NCI-H2227 (cell line): ENCODE data around the gene FLT3.
"Not testable (repeated sequence)": the region's sequence is repeated elsewhere in the genome, so short reads cannot be mapped to it uniquely, and the experiment has no call there.

ENCODE experiments used
- DNase-seq: peaks from one replicate; lab custom pipeline; 2025; ENCODE audit not compliant: unreplicated experiment; lab: John Stamatoyannopoulos, UW

The FLT3 gene

GRCh38 chr13:28005016-28005415 lies 95.4 kb downstream of the FLT3 start:
- DNase-seq, result not testable (repeated sequence)

GRCh38 chr13:28002886-28003698 lies 97.3 kb downstream of the FLT3 start:
- no peak for DNase-seq

- DNase-seq, result peak; percentile 1
Measured at GRCh38 chr13:28001837-28002473, 98.4 kb downstream of the FLT3 start.

- DNase-seq, result no peak
Measured at GRCh38 chr13:28001049-28001448, 99.3 kb downstream of the FLT3 start.

GRCh38 chr13:28000567-28000966 lies 99.8 kb downstream of the FLT3 start:
- no peak for DNase-seq

- peak; percentile 3 for DNase-seq
Measured at GRCh38 chr13:27997904-27998522, 102.4 kb downstream of the FLT3 start.

GRCh38 chr13:27991881-27992280 lies 108.5 kb downstream of the FLT3 start:
- DNase-seq, result no peak

- no peak for DNase-seq
Measured at GRCh38 chr13:27988520-27988919, 111.9 kb downstream of the FLT3 start, which contains the start of gene URAD. Gene URAD, minus strand, starts transcription at chr13:27988693. Its CDS starts 56 bp downstream, at chr13:27988637.

GRCh38 chr13:27985600-27985999 lies 114.8 kb downstream of the FLT3 start:
- no peak for DNase-seq

GRCh38 chr13:27982361-27982760 lies 118.0 kb downstream of the FLT3 start:
- DNase-seq, result no peak

- no peak for DNase-seq
Measured at GRCh38 chr13:27981006-27981708, 119.2 kb downstream of the FLT3 start.

- DNase-seq, result no peak
Measured at GRCh38 chr13:27980280-27980998, 119.9 kb downstream of the FLT3 start.

GRCh38 chr13:27979765-27980279 lies 120.6 kb downstream of the FLT3 start:
- no peak for DNase-seq

- DNase-seq, result no peak
Measured at GRCh38 chr13:27979001-27979643, 121.3 kb downstream of the FLT3 start.

GRCh38 chr13:27978301-27978968 lies 121.9 kb downstream of the FLT3 start:
- no peak for DNase-seq

- no peak for DNase-seq
Measured at GRCh38 chr13:27977476-27978300, 122.7 kb downstream of the FLT3 start.

- no peak for DNase-seq
Measured at GRCh38 chr13:27976362-27977091, 123.8 kb downstream of the FLT3 start.
